Gastroesophageal sphincter (tissue), 4 donors: ENCODE data around the gene SULT1C2. TPM values are rescaled to one million over a fixed set of nuclear protein-coding genes. Genes with fewer than 3 reads are reported as not detected.

ENCODE experiments used
- ATAC-seq: fragments of 150-250 bp; one replicate; pipeline ENCODE4 v1.9.1; 2016; ENCODE audit warnings: mild to moderate bottlenecking, moderate library complexity
- H3K27ac ChIP-seq, 4 donors: fragments of 200-600 bp; sonication (generic) in 3 of 4; 1 replicate in 3 of 4; 2 replicates in 1 of 4; pipeline ENCODE4 v1.5.1; 2016 to 2019
- H3K27me3 ChIP-seq: fragments of 200-600 bp; sonication (generic); one replicate; pipeline ENCODE4 v1.5.1; 2019
- H3K36me3 ChIP-seq, 2 donors: fragments of 200-600 bp; sonication (generic); one replicate each; pipeline ENCODE4 v1.5.1; 2019; ENCODE audit warnings: control low read depth in 1 of 2
- H3K4me1 ChIP-seq, 3 donors: fragments of 200-600 bp; sonication (generic); 1 replicate in 2 of 3; 2 replicates in 1 of 3; pipeline ENCODE4 v1.5.1; 2016 to 2019; ENCODE audit warnings: control low read depth in 2 of 3
- H3K4me3 ChIP-seq, 2 donors: fragments of 200-600 bp; sonication (generic); one replicate each; pipeline ENCODE4 v1.5.1; 2019; ENCODE audit warnings: mild to moderate bottlenecking in 1 of 2, moderate library complexity in 1 of 2
- H3K9me3 ChIP-seq, 3 donors: fragments of 200-600 bp; sonication (generic); one replicate each; pipeline ENCODE4 v1.5.1; 2017 to 2019; ENCODE audit warnings: control low read depth in 2 of 3
- CTCF ChIP-seq, 4 experiments: fragments of 200-600 bp in 2 of 4; fragments of 450-650 bp in 2 of 4; sonication (generic) in 1 of 4; IDR thresholded peaks; one replicate each; pipeline ENCODE4 v1.5.1; 2017 to 2019; ENCODE audit warnings: antibody characterized with exemption in 4 of 4, mild to moderate bottlenecking in 2 of 4, moderate library complexity in 2 of 4
- EP300 ChIP-seq: sonication (generic); formaldehyde crosslinking; IDR thresholded peaks from one replicate; pipeline ENCODE4 v1.6.1; 2017; ENCODE audit warnings: antibody characterized with exemption, mild to moderate bottlenecking
- POLR2A ChIP-seq, 2 donors: fragments of 450-650 bp; IDR thresholded peaks; one replicate each; pipeline ENCODE4 v1.6.1; 2017; ENCODE audit warnings: antibody characterized with exemption in 2 of 2, mild to moderate bottlenecking in 2 of 2, moderate library complexity in 1 of 2
- POLR2AphosphoS5 ChIP-seq: sonication (generic); formaldehyde crosslinking; IDR thresholded peaks from one replicate; pipeline ENCODE4 v1.6.1; 2017; ENCODE audit warnings: antibody characterized with exemption
- WGBS, 2 donors: methylation state at CpG; one replicate each; pipeline ENCODE4 v1.1.5; 2018; ENCODE audit warnings: low coverage in 1 of 2; 5-methylcytosine and 5-hydroxymethylcytosine counted together
- total RNA-seq, 4 donors: library from RNA; depleted of rRNA; stranded (reverse); fragments of >200 nt; gene quantifications; one replicate each; pipeline ENCODE4 v1.1.0, GENCODE V29; 2016

The SULT1C2 gene
- total RNA-seq, 4 donors from 2014 or later, result 1.0 to 1.1 TPM; not detected in 2

GRCh38 chr2:108316033-108316432 lies 27.3 kb downstream of the SULT1C2 start:
- Histone ChIP-seq H3K27me3 (no peaks in the 10 kb centered on the region), H3K9me3 (no peaks in the 10 kb centered on the region), H3K4me3 (no peak overlapping the region), H3K4me1 (no peaks in the 10 kb centered on the region), H3K36me3 (no peaks in the 10 kb centered on the region), H3K27ac (no peak overlapping the region)
- 60% methylated on average over 4 to 6 of the region's 6 CpGs for WGBS, 2 donors
- TF ChIP-seq POLR2A (IDR thresholded peaks at IDR 0.05), result no peak
- TF ChIP-seq EP300, result no peak
- no peak for TF ChIP-seq CTCF (IDR thresholded peaks at IDR 0.05)
- ATAC-seq, result no peak

DNA sequence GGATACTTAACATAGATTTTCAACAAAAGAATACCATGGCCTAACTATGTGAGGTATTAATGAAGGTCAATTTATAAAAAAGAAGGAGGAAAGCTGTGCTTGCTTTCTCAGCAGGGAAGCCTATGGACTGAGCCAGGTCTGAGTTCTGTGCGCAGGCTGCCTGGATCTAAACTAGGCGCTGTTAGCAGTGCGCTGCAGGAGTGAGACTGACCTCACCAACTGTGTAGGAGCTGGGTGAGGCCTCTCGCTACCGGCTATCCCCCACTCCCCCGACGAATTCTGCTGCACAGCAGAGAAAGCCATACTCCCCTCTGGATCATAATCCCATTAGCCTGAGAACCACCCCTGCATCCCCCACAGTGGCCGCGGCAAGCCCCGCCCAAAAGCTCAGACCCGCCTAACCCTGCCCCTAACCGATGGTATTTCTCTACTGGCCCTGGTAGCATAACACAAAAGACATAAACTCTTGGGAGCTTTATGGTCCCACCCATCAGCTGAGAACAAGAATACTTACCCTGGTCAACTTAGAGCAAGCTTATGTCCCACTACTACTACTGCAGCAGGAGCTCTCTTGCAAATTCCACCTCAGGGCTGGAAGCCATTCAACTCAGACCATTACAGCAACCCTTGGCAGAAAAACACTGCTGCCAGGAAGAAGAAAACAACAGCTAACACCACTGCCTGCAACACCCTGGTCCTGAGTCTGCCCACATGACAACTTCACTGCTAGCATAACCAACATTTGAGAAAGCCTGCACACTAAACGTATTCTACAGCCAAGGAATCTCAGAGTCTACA lies 28.0 kb downstream of the SULT1C2 start:
- no peaks in the 10 kb centered on the region for H3K9me3 ChIP-seq
- 67 to 90% methylated on average over 3 to 8 of the region's 13 CpGs for WGBS, 2 donors
- TF ChIP-seq POLR2A (IDR thresholded peaks at IDR 0.05) (no peak), POLR2AphosphoS5 (no peak), EP300 (no peak), CTCF (IDR thresholded peaks at IDR 0.05) (no peak)
- no peak overlapping the region for H3K4me3 ChIP-seq
- no peaks in the 10 kb centered on the region for H3K36me3 ChIP-seq
- no peak for ATAC-seq
- H3K27me3 ChIP-seq, result no peaks in the 10 kb centered on the region
- no peaks in the 10 kb centered on the region for H3K4me1 ChIP-seq
- H3K27ac ChIP-seq, result no peak overlapping the region

- Histone ChIP-seq H3K9me3 (no peaks in the 10 kb centered on the region), H3K27ac (no peak overlapping the region), H3K36me3 (no peaks in the 10 kb centered on the region), H3K27me3 (no peaks in the 10 kb centered on the region), H3K4me3 (no peak overlapping the region), H3K4me1 (no peaks in the 10 kb centered on the region)
- WGBS, 2 donors, result 53 to 93% methylated on average over 3 to 5 of the region's 6 CpGs
- TF ChIP-seq POLR2AphosphoS5 (no peak), POLR2A (IDR thresholded peaks at IDR 0.05) (no peak), EP300 (no peak), CTCF (IDR thresholded peaks at IDR 0.05) (no peak)
- no peak for ATAC-seq
These were observed 31.7 kb downstream of the SULT1C2 start for GRCh38 chr2:108320326-108320922.

GRCh38 chr2:108323619-108324018 lies 34.9 kb downstream of the SULT1C2 start:
- Histone ChIP-seq H3K27me3 (no peaks in the 10 kb centered on the region), H3K4me1 (no peaks in the 10 kb centered on the region), H3K9me3 (no peaks in the 10 kb centered on the region), H3K4me3 (no peak overlapping the region), H3K27ac (no peak overlapping the region), H3K36me3 (no peaks in the 10 kb centered on the region)
- 78 to 80% methylated on average over 5 of the region's 5 CpGs for WGBS, 2 donors
- ATAC-seq, result no peak
- no peak for TF ChIP-seq POLR2AphosphoS5
- no peak for TF ChIP-seq CTCF (IDR thresholded peaks at IDR 0.05)
- no peak for TF ChIP-seq POLR2A (IDR thresholded peaks at IDR 0.05)
- no peak for TF ChIP-seq EP300
